HS-27A (cell line): ENCODE data around the gene NUSAP1.
"Not testable (repeated sequence)": the region's sequence is repeated elsewhere in the genome, so short reads cannot be mapped to it uniquely, and the experiment has no call there.

Experiments
- DNase-seq: peaks from one replicate; pipeline ENCODE4 v3.0.0-alpha.2; 2012; ENCODE audit warnings: low read depth, missing footprints

The NUSAP1 gene

GRCh38 chr15:41333026-41333562, 413 bp downstream of the NUSAP1 start:
- DNase-seq = no peak

- DNase-seq = no peak
These were observed 1.8 kb downstream of the NUSAP1 start for GRCh38 chr15:41334293-41335120.

GRCh38 chr15:41336549-41336948, 3.9 kb downstream of the NUSAP1 start:
- no peak for DNase-seq

GRCh38 chr15:41337047-41337446, 4.4 kb downstream of the NUSAP1 start:
- no peak for DNase-seq

- no peak for DNase-seq
These were observed 5.2 kb downstream of the NUSAP1 start for GRCh38 chr15:41337631-41338522.

GRCh38 chr15:41340189-41340695, 7.6 kb downstream of the NUSAP1 start:
- no peak for DNase-seq

- no peak for DNase-seq
These were observed 8.8 kb downstream of the NUSAP1 start for GRCh38 chr15:41341519-41341918.

GRCh38 chr15:41347236-41347635, 14.6 kb downstream of the NUSAP1 start:
- no peak for DNase-seq

- DNase-seq = no peak
These were observed 17.5 kb downstream of the NUSAP1 start for GRCh38 chr15:41350057-41350717.

GRCh38 chr15:41354371-41354770, 21.7 kb downstream of the NUSAP1 start:
- DNase-seq = no peak

- DNase-seq = no peak
These were observed 34.7 kb downstream of the NUSAP1 start for GRCh38 chr15:41367418-41367817.

GRCh38 chr15:41377978-41378377, 45.3 kb downstream of the NUSAP1 start:
- DNase-seq = no peak

- not testable (repeated sequence) for DNase-seq
These were observed 51.5 kb downstream of the NUSAP1 start for GRCh38 chr15:41383974-41384749.

- DNase-seq = no peak
These were observed 55.0 kb downstream of the NUSAP1 start for GRCh38 chr15:41387646-41388045.

GRCh38 chr15:41392659-41393058, 60.0 kb downstream of the NUSAP1 start:
- DNase-seq = no peak

- DNase-seq = no peak
These were observed 62.2 kb downstream of the NUSAP1 start for GRCh38 chr15:41394924-41395323.

GRCh38 chr15:41396111-41396510, 63.4 kb downstream of the NUSAP1 start:
- no peak for DNase-seq

- DNase-seq = no peak
These were observed 69.2 kb downstream of the NUSAP1 start for GRCh38 chr15:41401904-41402267.

GRCh38 chr15:41407341-41407740, 74.7 kb downstream of the NUSAP1 start:
- DNase-seq = no peak

- no peak for DNase-seq
These were observed 75.6 kb downstream of the NUSAP1 start for GRCh38 chr15:41408234-41408641.

- no peak for DNase-seq
These were observed 78.3 kb downstream of the NUSAP1 start for GRCh38 chr15:41411031-41411430.
